ENCODE data around the gene GRK3. TPM values are rescaled to one million over a fixed set of nuclear protein-coding genes. Genes with fewer than 3 reads are reported as not detected.
"Not testable (repeated sequence)": the region's sequence is repeated elsewhere in the genome, so short reads cannot be mapped to it uniquely, and the experiment has no call there.

GRK3 gene
- total RNA-seq, 4 donors from 2014 or later, result 8.2 to 12.9 (median 10.2) TPM

DNA sequence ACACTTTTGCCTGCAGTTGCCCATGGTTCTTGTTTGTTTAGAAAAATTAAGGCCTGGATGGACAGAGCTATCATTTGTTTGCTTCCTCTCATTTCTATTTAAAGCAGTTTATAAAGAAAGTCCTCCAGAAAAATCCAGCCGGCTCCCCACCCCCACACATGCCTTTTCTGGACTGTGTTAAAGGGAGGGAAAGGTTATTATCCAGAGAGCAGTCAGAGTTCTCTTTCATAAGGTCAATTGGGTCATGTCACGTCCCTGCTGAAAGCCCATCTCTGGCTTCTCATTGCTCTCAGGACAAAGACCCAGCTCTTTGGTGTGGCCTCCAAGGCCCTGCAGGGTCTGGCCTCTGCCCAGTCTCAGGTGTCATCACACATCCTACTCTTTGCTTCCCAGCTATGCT lies 9.8 kb upstream of the GRK3 start:
- no peak overlapping the region for H3K27ac ChIP-seq

DNA sequence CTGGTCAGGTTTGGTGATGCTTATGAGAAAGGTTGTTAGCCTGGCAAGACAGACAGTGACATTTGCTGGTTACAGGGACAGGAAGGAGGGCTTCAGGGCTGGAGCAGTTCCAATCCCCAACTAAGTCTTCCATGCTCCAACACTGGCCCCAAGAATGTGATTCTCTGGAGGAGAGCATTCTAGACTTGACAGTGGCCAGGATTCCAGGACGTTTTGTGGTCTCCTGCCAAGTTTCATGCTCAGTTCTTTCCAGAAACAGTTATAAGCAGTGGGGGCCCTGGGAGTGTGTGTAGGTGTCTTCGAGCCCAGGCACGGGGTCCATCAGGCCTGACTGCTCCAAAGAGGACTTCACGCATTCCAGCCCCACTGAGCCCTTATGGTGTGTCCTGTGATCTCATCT lies 8.9 kb upstream of the GRK3 start:
- Histone ChIP-seq H3K4me1 (no peaks in the 10 kb centered on the region), H3K9me3 (peaks cover 0 to 4% (median 0%) of the 10 kb centered on the region in 4 donors), H3K36me3 (no peaks in the 10 kb centered on the region), H3K4me3 (no peak overlapping the region), H3K27ac (no peak overlapping the region), H3K27me3 (no peaks in the 10 kb centered on the region)
- TF ChIP-seq, protein P1, sequence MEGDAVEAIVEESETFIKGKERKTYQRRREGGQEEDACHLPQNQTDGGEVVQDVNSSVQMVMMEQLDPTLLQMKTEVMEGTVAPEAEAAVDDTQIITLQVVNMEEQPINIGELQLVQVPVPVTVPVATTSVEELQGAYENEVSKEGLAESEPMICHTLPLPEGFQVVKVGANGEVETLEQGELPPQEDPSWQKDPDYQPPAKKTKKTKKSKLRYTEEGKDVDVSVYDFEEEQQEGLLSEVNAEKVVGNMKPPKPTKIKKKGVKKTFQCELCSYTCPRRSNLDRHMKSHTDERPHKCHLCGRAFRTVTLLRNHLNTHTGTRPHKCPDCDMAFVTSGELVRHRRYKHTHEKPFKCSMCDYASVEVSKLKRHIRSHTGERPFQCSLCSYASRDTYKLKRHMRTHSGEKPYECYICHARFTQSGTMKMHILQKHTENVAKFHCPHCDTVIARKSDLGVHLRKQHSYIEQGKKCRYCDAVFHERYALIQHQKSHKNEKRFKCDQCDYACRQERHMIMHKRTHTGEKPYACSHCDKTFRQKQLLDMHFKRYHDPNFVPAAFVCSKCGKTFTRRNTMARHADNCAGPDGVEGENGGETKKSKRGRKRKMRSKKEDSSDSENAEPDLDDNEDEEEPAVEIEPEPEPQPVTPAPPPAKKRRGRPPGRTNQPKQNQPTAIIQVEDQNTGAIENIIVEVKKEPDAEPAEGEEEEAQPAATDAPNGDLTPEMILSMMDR (IDR thresholded peaks at IDR 0.05), result no peak
- TF ChIP-seq POLR2A (IDR thresholded peaks at IDR 0.05) (no peak), EP300 (IDR thresholded peaks at IDR 0.05) (no peak)
- WGBS, 2 donors, result 60 to 63% methylated on average over 4 of the region's 4 CpGs
- DNase-seq (ENCODE audit: low spot score in 2 of 2), result no peak

More for the DNA sequence above, 9.8 kb upstream of the GRK3 start:
- no peak for DNase-seq (ENCODE audit: low spot score in 2 of 2)
- H3K4me3 ChIP-seq, result no peak overlapping the region
- no peaks in the 10 kb centered on the region for H3K36me3 ChIP-seq
- H3K27me3 ChIP-seq, result no peaks in the 10 kb centered on the region
- no peak for TF ChIP-seq EP300 (IDR thresholded peaks at IDR 0.05)
- TF ChIP-seq, protein P1 (IDR thresholded peaks at IDR 0.05), result no peak
- H3K9me3 ChIP-seq, result peaks cover 0 to 5% (median 0%) of the 10 kb centered on the region in 4 donors
- H3K4me1 ChIP-seq, result no peaks in the 10 kb centered on the region
- 24 to 32% methylated on average over 2 of the region's 2 CpGs for whole genome bisulfite sequencing, 2 donors

DNA sequence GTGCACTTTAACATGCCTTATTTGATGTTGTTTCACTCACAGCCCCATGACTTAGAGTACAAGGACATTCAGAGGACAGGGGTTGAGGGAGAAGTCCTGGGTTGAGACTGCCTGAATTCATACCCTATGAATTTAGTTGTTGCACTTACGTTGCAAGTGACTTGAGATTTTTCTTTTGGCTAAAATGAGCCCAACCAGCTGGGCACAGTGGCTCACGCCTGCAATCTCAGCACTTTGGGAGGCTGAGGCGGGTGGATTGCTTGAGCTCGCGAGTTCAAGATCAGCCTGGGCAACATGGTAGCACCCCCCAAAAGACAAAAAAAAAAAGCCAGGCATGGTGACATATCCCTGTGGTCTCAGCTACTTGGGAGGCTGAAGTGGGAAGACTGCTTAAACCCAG lies 7.3 kb upstream of the GRK3 start:
- TF ChIP-seq POLR2A (IDR thresholded peaks at IDR 0.05) (no peak), EP300 (IDR thresholded peaks at IDR 0.05) (no peak)
- TF ChIP-seq, protein P1 (IDR thresholded peaks at IDR 0.05), result no peak
- H3K4me3 ChIP-seq, result no peak overlapping the region
- no peaks in the 10 kb centered on the region for H3K27me3 ChIP-seq
- no peak for DNase-seq (ENCODE audit: low spot score in 2 of 2)
- H3K4me1 ChIP-seq, result no peaks in the 10 kb centered on the region
- no peak overlapping the region for H3K27ac ChIP-seq
- H3K36me3 ChIP-seq, result no peaks in the 10 kb centered on the region
- no peaks in the 10 kb centered on the region for H3K9me3 ChIP-seq
- WGBS, 2 donors, result 93 to 96% methylated on average over 5 of the region's 5 CpGs

DNA sequence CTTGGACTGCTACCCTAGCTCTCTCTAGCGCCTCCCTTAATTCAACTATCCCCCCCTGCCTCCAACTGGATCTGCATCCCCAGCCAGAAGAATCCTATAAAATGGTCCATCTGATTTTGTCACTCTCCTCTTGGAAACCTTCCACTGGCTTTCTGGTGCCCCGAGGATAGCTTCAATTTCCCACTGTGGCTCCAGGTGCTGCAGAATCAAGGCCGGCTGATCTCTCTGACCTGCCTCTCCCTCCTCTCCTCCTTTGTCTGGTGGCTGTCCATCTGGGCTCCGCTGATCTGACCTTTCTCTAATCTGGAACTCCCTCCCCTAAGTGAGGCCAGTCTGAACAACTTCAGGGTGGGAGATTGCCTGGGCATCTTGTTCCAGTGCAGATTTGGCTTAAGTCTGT lies 6.1 kb upstream of the GRK3 start:
- Histone ChIP-seq H3K4me3 (no peak overlapping the region), H3K9me3 (no peaks in the 10 kb centered on the region), H3K36me3 (no peaks in the 10 kb centered on the region), H3K27me3 (no peaks in the 10 kb centered on the region), H3K27ac (no peak overlapping the region), H3K4me1 (peaks cover 0 to 2% (median 0%) of the 10 kb centered on the region in 4 donors)
- WGBS, 2 donors, result 88 to 90% methylated on average over 4 of the region's 4 CpGs
- DNase-seq (ENCODE audit: low spot score in 2 of 2), result no peak
- TF ChIP-seq POLR2A (IDR thresholded peaks at IDR 0.05) (no peak), EP300 (IDR thresholded peaks at IDR 0.05) (no peak)
- TF ChIP-seq, protein P1 (IDR thresholded peaks at IDR 0.05), result no peak

DNA sequence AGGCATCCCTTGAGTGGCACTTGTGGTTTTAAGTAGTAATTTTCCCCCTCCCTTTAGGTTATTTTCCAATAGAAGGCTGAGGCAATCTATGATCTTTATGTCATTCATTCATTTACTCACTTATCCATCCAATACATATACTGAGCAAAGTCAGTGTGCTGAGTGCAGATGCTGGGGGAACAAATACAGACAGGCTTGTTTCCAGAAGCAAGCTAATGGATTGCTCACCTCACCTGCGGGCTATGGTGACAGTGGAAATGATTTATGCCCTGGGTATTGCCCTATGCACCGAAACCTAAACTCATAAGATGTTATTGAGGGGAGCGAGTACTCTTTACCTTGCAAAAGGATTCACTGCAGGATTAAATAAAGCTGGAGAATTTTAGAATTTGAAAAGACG lies 4.6 kb upstream of the GRK3 start:
- 93 to 95% methylated on average over 4 of the region's 4 CpGs for WGBS, 2 donors
- H3K9me3 ChIP-seq, H3K4me3 ChIP-seq: not testable (repeated sequence)

DNA sequence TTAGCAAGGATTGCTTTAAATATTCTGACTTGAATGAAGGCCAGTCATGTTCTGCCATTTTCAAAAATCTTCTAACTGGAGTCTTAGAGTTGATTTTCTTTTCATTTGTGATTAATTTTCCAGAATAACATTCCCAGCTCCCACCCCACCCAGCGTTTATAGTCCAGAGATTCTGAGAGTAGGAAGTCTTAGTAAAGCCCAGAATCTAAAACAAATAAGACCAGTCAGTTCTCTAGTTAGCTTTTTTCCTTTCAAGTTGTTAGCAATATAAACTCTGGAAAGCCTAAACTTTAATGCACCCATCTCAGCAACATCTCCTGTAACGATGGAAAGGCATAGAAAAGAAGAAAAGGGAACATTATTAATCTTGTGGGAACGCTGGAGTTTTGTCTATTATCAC lies 3.3 kb upstream of the GRK3 start:
- DNase-seq (ENCODE audit: low spot score in 2 of 2); H3K9me3 ChIP-seq; H3K27me3 ChIP-seq; H3K27ac ChIP-seq; H3K36me3 ChIP-seq; H3K4me3 ChIP-seq: not testable (repeated sequence)
- peaks cover 0 to 26% (median 6%) of the 10 kb centered on the region in 4 donors for H3K4me1 ChIP-seq
- WGBS, 2 donors, result 65 to 70% methylated on average over 3 of the region's 3 CpGs

More for the DNA sequence above, 4.6 kb upstream of the GRK3 start:
- H3K4me1 ChIP-seq, result peaks cover 0 to 13% (median 2%) of the 10 kb centered on the region in 4 donors
- H3K27ac ChIP-seq; DNase-seq (ENCODE audit: low spot score in 2 of 2); H3K36me3 ChIP-seq; H3K27me3 ChIP-seq: not testable (repeated sequence)

DNA sequence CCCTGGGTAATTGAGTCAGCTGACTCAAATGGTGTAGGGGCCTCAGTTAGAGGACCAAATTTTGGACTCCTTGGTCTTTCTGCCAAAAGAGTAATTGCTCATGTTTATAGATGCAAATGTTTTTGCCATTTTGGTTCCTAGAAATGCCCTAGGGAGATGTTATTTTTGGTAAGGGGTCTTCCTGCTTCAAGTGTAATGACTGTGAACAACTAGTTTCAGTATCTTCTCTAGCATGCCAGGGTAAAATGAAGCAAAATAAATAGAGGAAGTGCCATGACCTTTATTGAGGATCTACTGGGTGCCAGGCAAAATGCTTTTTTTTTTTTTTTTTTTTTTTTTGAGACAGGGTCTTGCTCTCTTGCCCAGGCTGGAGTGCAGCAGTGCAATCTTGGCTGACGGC lies 2.5 kb upstream of the GRK3 start:
- not testable (repeated sequence) for H3K4me3 ChIP-seq; H3K27me3 ChIP-seq; DNase-seq (ENCODE audit: low spot score in 2 of 2); H3K9me3 ChIP-seq; H3K27ac ChIP-seq; H3K36me3 ChIP-seq
- H3K4me1 ChIP-seq, result peaks cover 0 to 33% (median 6%) of the 10 kb centered on the region in 4 donors
- WGBS, 2 donors, result 86 to 100% methylated on average over 1 of the region's 1 CpG

DNA sequence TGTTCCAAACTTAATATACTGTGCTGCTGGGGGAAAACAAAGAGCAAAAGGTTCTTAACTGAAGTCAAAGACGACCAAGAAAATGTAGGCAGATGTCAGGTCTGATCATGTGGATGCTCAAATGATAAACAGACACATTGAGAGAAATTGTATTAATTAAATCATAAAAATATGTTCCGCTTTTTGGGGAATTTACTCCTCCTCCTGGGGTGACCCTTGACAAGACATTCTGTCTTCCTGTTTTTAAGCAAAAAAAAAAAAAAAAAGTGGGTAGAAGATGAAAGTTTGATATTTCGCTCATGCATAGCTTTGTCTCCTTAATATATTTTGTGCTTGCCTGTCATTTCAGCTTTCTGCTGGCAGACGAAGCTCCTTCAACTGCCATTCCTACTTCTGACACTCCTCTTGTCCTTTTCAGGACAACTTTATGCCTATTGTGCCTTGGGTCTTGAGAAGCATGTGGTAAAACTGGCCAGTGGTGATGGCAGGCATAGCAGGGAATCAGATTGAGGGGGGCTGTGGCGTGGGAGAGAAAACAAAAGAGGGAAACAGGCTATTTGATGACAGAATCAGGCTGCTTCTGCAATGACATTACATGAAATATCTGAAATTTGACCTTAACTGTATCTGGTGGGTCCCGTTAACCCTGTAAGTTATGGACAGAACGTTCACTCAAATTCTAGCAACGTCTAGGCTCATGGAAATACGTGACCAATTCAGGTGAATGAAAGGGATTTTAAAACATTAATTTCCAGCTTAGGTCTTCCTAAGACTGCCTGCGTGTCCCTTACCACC lies 1.3 kb upstream of the GRK3 start:
- Histone ChIP-seq H3K4me1 (peaks cover 0 to 37% (median 6%) of the 10 kb centered on the region in 4 donors), H3K27ac (peak overlapping the region in 2 of 4 donors; percentile 80 to 89), H3K4me3 (peak overlapping the region in 2 of 4 donors; percentile 46 to 92)
- WGBS, 2 donors, result 19 to 25% methylated on average over 10 of the region's 10 CpGs
- H3K9me3 ChIP-seq; DNase-seq (ENCODE audit: low spot score in 2 of 2); H3K27me3 ChIP-seq; H3K36me3 ChIP-seq: not testable (repeated sequence)
